Measurements from ENCODE around the gene UBXN11.
"Not testable (repeated sequence)": the region's sequence is repeated elsewhere in the genome, so short reads cannot be mapped to it uniquely, and the experiment has no call there.

The UBXN11 gene

GRCh38 chr1:26336477-26337205 is 30.2 kb upstream of the UBXN11 start:
- no CpG with 5 or more reads among the region's 52 CpGs for WGBS (ENCODE audit: insufficient coverage, insufficient read length)
- Histone ChIP-seq H3K36me3 (ENCODE audit: control insufficient read depth, insufficient read depth, low read length) (no peaks in the 10 kb centered on the region), H3K9me3 (ENCODE audit: control insufficient read depth, insufficient read depth, low read length) (no peaks in the 10 kb centered on the region), H3K27me3 (ENCODE audit: control insufficient read depth, insufficient read depth, low read length) (no peaks in the 10 kb centered on the region), H3K4me1 (ENCODE audit: control insufficient read depth, insufficient read depth, low read length) (peaks cover 4% of the 10 kb centered on the region), H3K4me3 (ENCODE audit: low read length) (peak overlapping the region; percentile 47; the same call in 1 of the 2 replicates), H3K27ac (ENCODE audit: low read length) (no peak overlapping the region)
- no peak for DNase-seq (ENCODE audit: low read depth, low spot score)

DNA sequence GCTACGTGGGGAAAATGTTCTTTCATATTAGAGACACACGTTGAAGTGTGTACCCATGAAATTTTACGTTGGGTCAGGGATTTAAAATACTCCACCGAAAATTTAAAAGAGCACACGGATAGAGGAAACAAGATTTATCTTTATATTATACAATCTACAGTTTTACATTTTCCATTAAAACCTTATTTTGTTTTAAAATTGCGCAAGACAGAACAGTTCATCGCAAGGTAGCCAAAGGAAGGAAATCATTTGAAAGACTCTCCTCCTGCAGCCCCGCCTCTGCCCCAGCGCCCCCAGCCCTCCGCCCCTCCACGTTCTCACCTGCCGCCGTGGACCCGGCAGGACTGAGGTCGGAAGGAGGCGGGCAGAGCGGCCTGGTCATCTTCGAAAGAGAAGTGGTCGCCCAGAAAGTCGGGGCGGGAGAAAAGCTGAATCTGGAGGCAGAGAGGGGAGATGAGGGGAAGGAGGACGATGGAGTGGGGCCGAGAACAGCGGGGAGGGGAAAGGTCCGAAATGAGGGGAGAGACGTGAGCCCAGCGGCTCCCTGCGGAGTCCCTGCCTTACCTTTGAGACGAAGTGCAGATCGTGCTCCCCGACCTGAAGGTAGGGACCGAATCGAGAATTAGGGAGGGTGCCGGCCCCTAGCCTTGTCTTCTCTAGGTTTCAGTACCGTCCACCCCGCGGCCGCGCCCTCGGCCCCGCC is 29.5 kb upstream of the UBXN11 start:
- peaks cover 4% of the 10 kb centered on the region for H3K4me1 ChIP-seq (ENCODE audit: control insufficient read depth, insufficient read depth, low read length)
- H3K4me3 ChIP-seq (ENCODE audit: low read length): peak overlapping the region; percentile 47; the same call in 1 of the 2 replicates
- no peak overlapping the region for H3K27ac ChIP-seq (ENCODE audit: low read length)
- no peaks in the 10 kb centered on the region for H3K9me3 ChIP-seq (ENCODE audit: control insufficient read depth, insufficient read depth, low read length)
- no peak for DNase-seq (ENCODE audit: low read depth, low spot score)
- H3K27me3 ChIP-seq (ENCODE audit: control insufficient read depth, insufficient read depth, low read length): no peaks in the 10 kb centered on the region
- peaks cover 3% of the 10 kb centered on the region for H3K36me3 ChIP-seq (ENCODE audit: control insufficient read depth, insufficient read depth, low read length)
- WGBS (ENCODE audit: insufficient coverage, insufficient read length): 100% methylated on average over 1 of the region's 41 CpGs

GRCh38 chr1:26333312-26333711 is 26.9 kb upstream of the UBXN11 start:
- not testable (repeated sequence) for H3K9me3 ChIP-seq (ENCODE audit: control insufficient read depth, insufficient read depth, low read length); H3K4me1 ChIP-seq (ENCODE audit: control insufficient read depth, insufficient read depth, low read length); H3K27me3 ChIP-seq (ENCODE audit: control insufficient read depth, insufficient read depth, low read length); H3K27ac ChIP-seq (ENCODE audit: low read length); H3K4me3 ChIP-seq (ENCODE audit: low read length); H3K36me3 ChIP-seq (ENCODE audit: control insufficient read depth, insufficient read depth, low read length); DNase-seq (ENCODE audit: low read depth, low spot score)
- WGBS (ENCODE audit: insufficient coverage, insufficient read length): no CpG with 5 or more reads among the region's 8 CpGs

DNA sequence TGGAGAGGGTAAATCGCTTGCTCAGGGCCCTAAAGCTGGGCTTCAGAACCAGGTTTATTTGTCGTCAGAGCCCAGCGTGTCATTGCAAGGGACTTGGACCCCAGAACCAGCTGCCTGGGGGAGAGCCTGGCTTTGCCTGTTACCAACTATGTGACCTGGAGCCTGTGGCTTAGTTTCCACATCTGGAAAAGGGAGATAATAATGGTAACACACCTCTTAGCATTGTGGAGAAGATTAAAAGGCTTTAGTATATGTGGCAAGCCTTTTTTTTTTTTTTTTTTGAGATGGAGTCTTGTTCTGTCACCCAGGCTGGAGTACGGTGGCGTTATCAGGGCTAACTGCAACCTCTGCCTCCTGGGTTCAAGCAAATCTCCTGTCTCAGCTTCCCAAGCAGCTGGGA is 23.8 kb upstream of the UBXN11 start:
- Histone ChIP-seq H3K27ac (ENCODE audit: low read length) (no peak overlapping the region), H3K4me1 (ENCODE audit: control insufficient read depth, insufficient read depth, low read length) (no peaks in the 10 kb centered on the region), H3K36me3 (ENCODE audit: control insufficient read depth, insufficient read depth, low read length) (peaks cover 5% of the 10 kb centered on the region), H3K27me3 (ENCODE audit: control insufficient read depth, insufficient read depth, low read length) (no peaks in the 10 kb centered on the region), H3K9me3 (ENCODE audit: control insufficient read depth, insufficient read depth, low read length) (no peaks in the 10 kb centered on the region), H3K4me3 (ENCODE audit: low read length) (no peak overlapping the region)
- no peak for DNase-seq (ENCODE audit: low read depth, low spot score)
- WGBS (ENCODE audit: insufficient coverage, insufficient read length): no CpG with 5 or more reads among the region's 5 CpGs

DNA sequence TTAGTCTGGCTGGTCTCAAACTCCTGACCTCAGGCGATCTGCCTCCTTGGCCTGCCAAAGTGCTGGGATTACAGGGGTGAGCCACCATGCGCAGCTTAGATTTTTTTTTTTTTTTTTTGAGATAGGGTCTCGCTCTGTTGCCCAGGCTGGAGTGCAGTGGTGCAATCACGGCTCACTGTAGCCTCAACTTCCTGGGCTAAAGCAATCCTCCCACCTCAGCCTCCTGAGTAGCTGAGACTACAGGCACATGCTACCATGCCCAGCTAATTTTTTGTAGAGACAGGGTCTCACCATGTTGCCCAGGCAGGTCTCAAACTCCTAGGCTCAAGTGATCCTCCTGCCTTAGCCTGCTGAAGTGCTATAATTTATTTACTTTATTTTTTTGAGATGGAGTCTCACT is 22.9 kb upstream of the UBXN11 start:
- H3K27ac ChIP-seq (ENCODE audit: low read length); DNase-seq (ENCODE audit: low read depth, low spot score); H3K27me3 ChIP-seq (ENCODE audit: control insufficient read depth, insufficient read depth, low read length); H3K9me3 ChIP-seq (ENCODE audit: control insufficient read depth, insufficient read depth, low read length); H3K4me3 ChIP-seq (ENCODE audit: low read length); H3K4me1 ChIP-seq (ENCODE audit: control insufficient read depth, insufficient read depth, low read length): not testable (repeated sequence)
- no CpG with 5 or more reads among the region's 4 CpGs for WGBS (ENCODE audit: insufficient coverage, insufficient read length)
- peaks cover 12% of the 10 kb centered on the region for H3K36me3 ChIP-seq (ENCODE audit: control insufficient read depth, insufficient read depth, low read length)

DNA sequence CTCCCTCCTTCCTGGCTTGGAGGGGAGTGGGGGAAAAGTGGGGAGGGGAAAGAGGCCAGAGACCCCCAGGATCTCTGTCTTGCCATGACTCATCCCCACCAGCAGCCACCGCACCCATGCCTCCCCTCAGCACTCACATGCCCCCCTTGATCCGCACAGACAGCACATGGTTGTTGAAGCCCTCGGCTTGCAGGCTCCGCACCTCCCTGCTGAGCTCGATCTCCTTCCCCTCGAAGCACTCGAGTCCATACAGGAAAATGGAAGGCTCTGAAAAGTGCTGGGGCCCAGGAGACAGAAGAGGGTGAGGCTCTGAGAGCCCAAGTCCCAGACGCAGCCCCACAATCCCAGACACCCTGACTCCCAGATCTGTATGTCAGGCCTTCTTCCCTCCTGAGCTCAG is 22.2 kb upstream of the UBXN11 start:
- H3K27me3 ChIP-seq (ENCODE audit: control insufficient read depth, insufficient read depth, low read length): no peaks in the 10 kb centered on the region
- no peak for DNase-seq (ENCODE audit: low read depth, low spot score)
- peaks cover 12% of the 10 kb centered on the region for H3K36me3 ChIP-seq (ENCODE audit: control insufficient read depth, insufficient read depth, low read length)
- H3K4me3 ChIP-seq (ENCODE audit: low read length): no peak overlapping the region
- no peak overlapping the region for H3K27ac ChIP-seq (ENCODE audit: low read length)
- no peaks in the 10 kb centered on the region for H3K9me3 ChIP-seq (ENCODE audit: control insufficient read depth, insufficient read depth, low read length)
- no peaks in the 10 kb centered on the region for H3K4me1 ChIP-seq (ENCODE audit: control insufficient read depth, insufficient read depth, low read length)
- no CpG with 5 or more reads among the region's 8 CpGs for WGBS (ENCODE audit: insufficient coverage, insufficient read length)

GRCh38 chr1:26327956-26328362 is 21.5 kb upstream of the UBXN11 start:
- WGBS (ENCODE audit: insufficient coverage, insufficient read length): no CpG with 5 or more reads among the region's 8 CpGs
- peaks cover 12% of the 10 kb centered on the region for H3K36me3 ChIP-seq (ENCODE audit: control insufficient read depth, insufficient read depth, low read length)
- no peaks in the 10 kb centered on the region for H3K4me1 ChIP-seq (ENCODE audit: control insufficient read depth, insufficient read depth, low read length)
- H3K4me3 ChIP-seq (ENCODE audit: low read length): no peak overlapping the region
- H3K27me3 ChIP-seq (ENCODE audit: control insufficient read depth, insufficient read depth, low read length): no peaks in the 10 kb centered on the region
- no peaks in the 10 kb centered on the region for H3K9me3 ChIP-seq (ENCODE audit: control insufficient read depth, insufficient read depth, low read length)
- DNase-seq (ENCODE audit: low read depth, low spot score): no peak
- no peak overlapping the region for H3K27ac ChIP-seq (ENCODE audit: low read length)

DNA sequence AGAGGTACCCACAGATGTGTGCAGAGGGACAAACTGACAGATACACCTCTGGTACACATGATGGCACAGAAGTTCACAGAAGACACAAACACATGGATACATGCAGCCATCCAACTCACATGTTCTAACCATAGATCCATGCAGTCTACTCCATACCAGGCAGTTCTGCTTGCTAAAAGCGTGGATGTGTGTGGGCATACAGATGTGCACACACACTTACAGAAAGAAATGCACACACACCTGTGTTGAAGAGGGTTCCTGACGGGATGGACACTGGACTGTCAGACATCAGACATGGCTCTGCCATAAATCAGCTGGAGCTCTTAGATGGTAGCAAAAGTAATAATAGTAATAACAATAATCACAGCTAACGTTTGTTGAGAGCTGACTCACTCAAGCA is 18.1 kb upstream of the UBXN11 start:
- H3K36me3 ChIP-seq (ENCODE audit: control insufficient read depth, insufficient read depth, low read length): peaks cover 9% of the 10 kb centered on the region; the same call in 1 of the 2 replicates
- no peaks in the 10 kb centered on the region for H3K9me3 ChIP-seq (ENCODE audit: control insufficient read depth, insufficient read depth, low read length)
- H3K4me3 ChIP-seq (ENCODE audit: low read length): no peak overlapping the region
- H3K4me1 ChIP-seq (ENCODE audit: control insufficient read depth, insufficient read depth, low read length): no peaks in the 10 kb centered on the region
- no peaks in the 10 kb centered on the region for H3K27me3 ChIP-seq (ENCODE audit: control insufficient read depth, insufficient read depth, low read length)
- no peak overlapping the region for H3K27ac ChIP-seq (ENCODE audit: low read length)
- WGBS (ENCODE audit: insufficient coverage, insufficient read length): no CpG with 5 or more reads among the region's 3 CpGs
- DNase-seq (ENCODE audit: low read depth, low spot score): no peak

- no peak for DNase-seq (ENCODE audit: low read depth, low spot score)
- H3K27me3 ChIP-seq (ENCODE audit: control insufficient read depth, insufficient read depth, low read length): no peaks in the 10 kb centered on the region
- no CpG with 5 or more reads among the region's 2 CpGs for WGBS (ENCODE audit: insufficient coverage, insufficient read length)
- H3K4me3 ChIP-seq (ENCODE audit: low read length): no peak overlapping the region
- peaks cover 9% of the 10 kb centered on the region; the same call in 1 of the 2 replicates for H3K36me3 ChIP-seq (ENCODE audit: control insufficient read depth, insufficient read depth, low read length)
- H3K27ac ChIP-seq (ENCODE audit: low read length): no peak overlapping the region
- H3K9me3 ChIP-seq (ENCODE audit: control insufficient read depth, insufficient read depth, low read length): no peaks in the 10 kb centered on the region
- no peaks in the 10 kb centered on the region for H3K4me1 ChIP-seq (ENCODE audit: control insufficient read depth, insufficient read depth, low read length)
These were observed 16.9 kb upstream of the UBXN11 start for GRCh38 chr1:26323382-26323781.

GRCh38 chr1:26322042-26322331 is 15.6 kb upstream of the UBXN11 start:
- no peaks in the 10 kb centered on the region for H3K9me3 ChIP-seq (ENCODE audit: control insufficient read depth, insufficient read depth, low read length)
- peaks cover 3% of the 10 kb centered on the region; the same call in 1 of the 2 replicates for H3K4me1 ChIP-seq (ENCODE audit: control insufficient read depth, insufficient read depth, low read length)
- no peak overlapping the region for H3K4me3 ChIP-seq (ENCODE audit: low read length)
- no peak overlapping the region for H3K27ac ChIP-seq (ENCODE audit: low read length)
- no peaks in the 10 kb centered on the region for H3K27me3 ChIP-seq (ENCODE audit: control insufficient read depth, insufficient read depth, low read length)
- WGBS (ENCODE audit: insufficient coverage, insufficient read length): no CpG with 5 or more reads among the region's 10 CpGs
- DNase-seq (ENCODE audit: low read depth, low spot score): no peak
- H3K36me3 ChIP-seq (ENCODE audit: control insufficient read depth, insufficient read depth, low read length): peaks cover 9% of the 10 kb centered on the region; the same call in 1 of the 2 replicates
